Measurements from ENCODE around the gene USB1. TPM values are rescaled to one million over a fixed set of nuclear protein-coding genes. Genes with fewer than 3 reads are reported as not detected.

The USB1 gene
- total RNA-seq, 1 donor from 2014 or later = 9.4 TPM

DNA sequence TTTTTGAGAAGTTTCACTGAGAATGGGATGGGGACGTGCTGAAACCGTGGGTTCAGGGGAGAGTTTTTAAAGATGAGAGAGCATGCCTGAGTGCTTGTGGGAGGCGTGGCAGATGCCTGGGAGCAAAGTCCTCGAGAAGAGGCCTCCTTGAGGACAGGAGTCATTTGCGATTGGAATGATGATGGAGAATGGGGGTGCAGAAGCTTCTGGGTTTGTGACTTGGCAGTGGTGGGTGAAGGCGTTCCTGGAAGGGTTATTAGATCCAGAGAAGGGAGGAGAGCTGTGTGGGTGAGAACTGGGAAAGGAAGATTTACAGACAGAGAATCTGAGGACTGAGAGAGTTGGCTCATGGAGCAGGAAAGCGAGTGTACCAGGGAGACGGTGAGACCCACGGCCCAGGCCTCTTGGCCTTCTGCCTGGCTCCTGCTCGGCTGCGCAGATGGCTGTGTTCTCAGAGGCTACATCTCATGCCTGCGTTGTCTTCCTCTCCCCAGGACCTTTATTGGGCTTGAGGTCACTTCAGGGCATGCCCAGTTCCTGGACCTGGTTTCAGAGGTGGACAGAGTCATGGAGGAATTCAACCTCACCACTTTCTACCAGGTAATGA is 15.7 kb downstream of the USB1 start:
- no peak for DNase-seq (ENCODE audit: low read depth)

DNA sequence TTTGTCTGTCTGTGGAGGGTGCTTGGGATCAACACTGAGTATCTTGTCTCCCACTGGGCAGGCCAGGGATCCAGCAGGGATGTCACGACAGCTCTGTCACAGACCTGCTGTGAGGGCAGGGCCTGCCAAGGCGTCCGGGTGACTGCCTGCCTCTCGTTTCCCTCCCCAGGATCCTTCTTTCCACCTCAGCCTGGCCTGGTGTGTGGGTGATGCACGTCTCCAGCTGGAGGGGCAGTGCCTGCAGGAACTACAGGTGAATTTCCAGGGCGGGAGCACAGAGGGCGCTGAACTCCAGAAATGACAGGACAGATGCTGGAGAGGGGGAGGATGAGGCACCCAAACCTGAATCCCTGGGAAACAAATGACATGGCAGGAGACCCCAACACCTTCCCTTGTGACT is 17.6 kb downstream of the USB1 start:
- no peak for DNase-seq (ENCODE audit: low read depth)

DNA sequence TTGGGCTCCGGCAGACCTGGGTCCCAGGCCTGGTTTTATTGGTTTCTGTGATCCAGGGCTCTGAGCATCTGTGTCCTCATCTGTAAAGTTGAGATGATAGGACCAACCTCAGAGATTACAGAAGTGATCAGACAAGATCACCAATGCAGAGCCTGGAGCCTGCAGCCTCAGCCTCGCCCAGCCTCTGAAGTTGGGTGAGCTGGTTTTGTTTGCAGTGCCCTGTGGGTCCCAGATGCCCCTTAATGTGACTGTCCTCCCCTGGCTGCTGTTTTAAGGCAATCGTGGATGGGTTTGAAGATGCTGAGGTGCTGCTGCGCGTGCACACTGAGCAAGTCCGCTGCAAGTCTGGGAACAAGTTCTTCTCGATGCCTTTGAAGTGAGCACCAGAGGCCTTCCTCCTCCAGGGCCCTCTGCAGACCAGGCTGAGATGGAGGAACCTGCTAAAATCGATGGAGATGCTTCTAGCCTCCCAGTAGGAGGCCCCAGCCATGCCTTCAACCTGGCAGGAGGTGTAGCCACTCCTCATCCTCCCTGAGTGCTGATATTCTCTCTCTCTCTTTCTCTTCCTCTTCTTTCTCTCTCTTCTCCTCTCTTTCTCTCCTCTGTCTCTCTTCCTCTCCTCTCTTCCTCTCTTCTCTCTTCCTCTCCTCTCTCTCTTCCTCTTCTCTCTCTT is 18.8 kb downstream of the USB1 start:
- no peak for DNase-seq (ENCODE audit: low read depth)

GRCh38 chr16:58020628-58021521 is 19.7 kb downstream of the USB1 start:
- DNase-seq (ENCODE audit: low read depth) = peak; percentile 66

- peak; percentile 79 for DNase-seq (ENCODE audit: low read depth)
Observed at GRCh38 chr16:58021661-58022551, 20.7 kb downstream of the USB1 start.

GRCh38 chr16:58022601-58023371 is 21.6 kb downstream of the USB1 start:
- peak; percentile 73 for DNase-seq (ENCODE audit: low read depth)

DNA sequence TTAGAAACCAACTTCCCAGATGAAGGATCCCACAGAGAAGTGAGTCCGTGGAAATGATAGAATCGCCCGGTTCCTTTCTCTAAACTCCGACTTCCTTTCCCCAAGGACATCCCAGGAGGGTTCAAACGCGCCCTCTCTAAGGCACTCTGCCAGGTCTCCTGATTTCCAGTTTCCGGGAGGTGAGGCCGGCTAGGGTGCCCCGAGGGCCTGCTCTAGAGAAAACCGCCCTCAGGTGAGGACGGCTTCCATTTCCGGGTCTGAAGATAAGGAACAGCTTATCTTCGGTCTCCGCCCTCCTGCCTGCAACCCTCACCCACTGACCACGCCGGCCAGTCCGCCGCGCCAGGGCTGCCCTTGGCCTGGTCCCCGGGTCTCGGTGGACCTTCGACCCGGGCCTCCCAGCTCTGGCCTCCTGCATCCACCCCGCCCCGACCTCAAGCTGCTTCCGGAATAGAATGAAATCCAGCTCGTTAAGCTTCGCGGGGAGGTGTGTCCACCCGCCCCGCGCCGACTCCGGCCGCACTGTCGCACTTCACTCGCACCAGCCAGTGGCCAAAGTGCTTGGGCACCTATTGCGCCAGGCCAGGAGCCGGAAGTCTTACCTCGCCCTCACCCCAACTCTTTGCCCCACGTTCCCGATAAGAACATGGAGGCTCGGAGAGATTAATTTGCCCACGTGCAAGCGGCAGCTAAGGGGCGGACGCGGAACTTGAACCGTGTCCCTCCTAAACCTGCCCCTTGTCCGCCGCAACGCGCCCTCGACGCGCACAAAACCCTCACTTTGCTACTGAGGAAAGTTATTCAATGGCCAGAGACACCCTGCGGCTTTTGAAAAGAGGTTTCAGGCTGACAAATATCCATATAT is 23.5 kb downstream of the USB1 start:
- DNase-seq (ENCODE audit: low read depth) = no peak

- peak; percentile 78 for DNase-seq (ENCODE audit: low read depth)
Observed at GRCh38 chr16:58025351-58026138, 24.3 kb downstream of the USB1 start, which contains the start of gene MMP15. Gene MMP15 (plus strand): TSS chr16:58025754. CDS start chr16:58026351, 597 bp downstream.

GRCh38 chr16:58026139-58026704 is 25.0 kb downstream of the USB1 start:
- DNase-seq (ENCODE audit: low read depth) = peak; percentile 61

GRCh38 chr16:58026705-58027160 is 25.5 kb downstream of the USB1 start:
- no peak for DNase-seq (ENCODE audit: low read depth)

DNA sequence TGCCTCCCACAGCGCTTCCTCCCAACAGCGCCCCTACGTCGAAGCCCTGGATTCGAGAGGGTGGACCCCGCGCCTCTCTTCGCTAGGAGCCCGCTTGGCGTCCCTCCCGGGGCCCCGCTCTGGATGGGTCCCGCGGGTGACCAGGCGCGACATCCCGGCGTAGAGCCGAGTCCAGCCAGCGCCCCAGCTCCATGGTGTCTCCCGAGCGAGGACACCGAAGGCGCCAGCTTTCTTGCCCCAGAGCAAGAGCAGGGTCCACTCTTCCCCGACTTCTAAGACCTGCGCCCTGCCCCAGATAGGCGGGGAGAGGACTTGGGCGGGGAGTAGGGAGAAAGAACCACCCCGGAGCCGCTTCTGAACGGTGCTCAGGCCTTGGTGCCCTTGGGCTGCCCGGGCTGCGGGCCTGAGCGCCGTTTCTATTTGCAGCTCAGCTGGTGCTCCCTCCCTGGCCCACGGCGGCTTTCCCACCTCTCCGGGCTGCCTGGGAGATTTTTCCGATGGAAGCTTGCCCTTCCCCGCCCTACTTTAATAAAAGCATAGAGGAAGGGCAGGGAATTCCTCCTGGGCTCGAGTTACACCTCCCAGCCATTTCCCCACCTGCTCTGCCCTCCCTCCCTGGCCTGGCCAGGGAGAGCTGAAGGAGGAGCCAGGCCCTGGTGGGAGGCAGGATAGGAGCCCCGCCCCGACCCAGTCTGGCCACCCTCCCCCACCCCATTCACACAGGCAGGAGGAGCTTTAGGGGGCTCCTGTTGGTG is 26.1 kb downstream of the USB1 start:
- peak; percentile 74 for DNase-seq (ENCODE audit: low read depth)

GRCh38 chr16:58027916-58028455 is 26.8 kb downstream of the USB1 start:
- DNase-seq (ENCODE audit: low read depth) = no peak

DNA sequence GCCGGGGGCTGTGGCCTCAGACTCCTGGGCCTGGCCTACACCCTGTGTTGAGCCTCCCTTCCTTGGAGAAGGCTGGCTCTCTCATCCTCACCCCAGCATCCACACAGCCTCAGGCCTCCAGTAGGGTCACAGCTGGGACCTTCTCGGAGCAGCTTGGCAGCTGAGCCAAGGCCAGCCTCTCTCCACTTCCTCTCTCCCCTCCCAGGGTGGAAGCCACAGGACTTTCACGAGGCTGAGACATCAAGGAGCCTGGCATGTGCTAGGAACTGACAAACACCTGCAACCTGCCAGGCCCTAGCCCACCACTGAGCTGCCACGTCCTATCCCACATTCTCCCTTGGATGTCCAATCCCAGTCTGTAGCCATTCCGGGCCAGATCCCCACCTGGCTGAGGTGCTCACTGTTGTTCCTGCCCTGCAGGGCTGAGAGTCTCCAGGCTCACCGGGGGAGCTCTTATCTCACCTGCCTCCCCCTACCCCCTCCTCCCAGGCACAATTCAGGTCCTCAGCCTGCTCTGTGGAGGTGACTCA is 27.4 kb downstream of the USB1 start:
- no peak for DNase-seq (ENCODE audit: low read depth)

DNA sequence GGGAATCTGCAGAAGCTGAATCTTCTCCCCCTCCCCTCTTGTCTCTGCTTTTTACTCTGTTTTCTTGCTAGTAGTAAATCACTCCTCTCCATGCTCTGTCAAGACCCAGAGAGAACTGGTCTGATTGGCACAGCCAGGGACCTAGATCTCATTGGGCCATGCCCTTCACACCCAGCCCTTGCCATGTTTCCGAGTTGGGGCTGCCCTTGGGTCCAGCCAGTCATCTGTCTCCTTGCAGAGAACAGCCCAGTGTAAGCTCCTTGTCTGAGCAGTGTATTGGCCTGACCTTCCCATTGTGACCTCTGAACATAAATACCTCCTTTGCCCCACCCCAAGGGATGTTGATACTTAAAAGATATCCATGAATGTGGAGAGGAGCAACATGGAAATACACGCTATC is 28.2 kb downstream of the USB1 start:
- DNase-seq (ENCODE audit: low read depth) = no peak

DNA sequence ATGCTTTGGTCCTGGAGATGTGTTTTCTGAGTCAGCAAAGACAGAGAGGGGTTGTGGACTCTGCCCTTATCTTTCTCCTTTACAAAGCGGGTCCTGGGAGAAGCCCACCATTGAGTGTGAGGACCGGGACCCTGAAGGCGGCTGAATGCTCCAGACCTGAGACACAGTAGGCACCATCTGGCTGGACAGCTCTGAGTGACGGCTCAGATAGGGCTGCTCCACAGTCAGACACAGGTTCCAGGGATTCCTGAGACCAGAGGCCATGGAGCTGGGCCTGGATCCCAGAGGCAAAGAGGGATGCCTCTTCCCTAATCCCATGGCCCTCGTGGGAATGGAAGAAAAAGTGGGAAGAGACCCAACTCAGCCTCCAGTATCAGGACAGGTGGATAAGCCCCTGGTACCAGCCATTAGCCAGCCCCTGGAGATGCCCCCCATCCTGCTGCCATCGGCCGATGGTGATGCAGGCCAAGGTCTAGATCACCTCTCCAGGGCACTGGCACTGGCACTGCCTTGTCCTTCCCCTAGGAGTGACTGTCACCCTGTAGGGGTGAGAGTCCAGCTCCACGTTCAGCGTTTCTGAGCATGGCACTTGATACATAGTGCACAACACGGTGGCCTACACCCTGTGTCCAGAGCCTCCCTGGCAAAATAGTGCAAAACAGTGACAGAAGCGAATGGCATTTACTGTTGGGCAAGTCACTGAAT is 29.1 kb downstream of the USB1 start:
- DNase-seq (ENCODE audit: low read depth) = no peak

Measured in myocyte (in vitro differentiated cells).